Stimulated activated CD8-positive, alpha-beta memory T cell treated with anti-CD3 and anti-CD28 coated beads, Interleukin-7, amount 100 ng/mL, for 48 hours (primary cell): ENCODE data around the gene KDM4C.
"Not testable (repeated sequence)": the region's sequence is repeated elsewhere in the genome, so short reads cannot be mapped to it uniquely, and the experiment has no call there.

Source experiments
- DNase-seq, 2 donors: peaks; one replicate each; pipeline ENCODE4 v3.0.0-alpha.2; 2020; ENCODE audit warnings: low read depth in 1 of 2; ENCODE audit errors: extremely low read depth in 1 of 2

KDM4C gene

DNA sequence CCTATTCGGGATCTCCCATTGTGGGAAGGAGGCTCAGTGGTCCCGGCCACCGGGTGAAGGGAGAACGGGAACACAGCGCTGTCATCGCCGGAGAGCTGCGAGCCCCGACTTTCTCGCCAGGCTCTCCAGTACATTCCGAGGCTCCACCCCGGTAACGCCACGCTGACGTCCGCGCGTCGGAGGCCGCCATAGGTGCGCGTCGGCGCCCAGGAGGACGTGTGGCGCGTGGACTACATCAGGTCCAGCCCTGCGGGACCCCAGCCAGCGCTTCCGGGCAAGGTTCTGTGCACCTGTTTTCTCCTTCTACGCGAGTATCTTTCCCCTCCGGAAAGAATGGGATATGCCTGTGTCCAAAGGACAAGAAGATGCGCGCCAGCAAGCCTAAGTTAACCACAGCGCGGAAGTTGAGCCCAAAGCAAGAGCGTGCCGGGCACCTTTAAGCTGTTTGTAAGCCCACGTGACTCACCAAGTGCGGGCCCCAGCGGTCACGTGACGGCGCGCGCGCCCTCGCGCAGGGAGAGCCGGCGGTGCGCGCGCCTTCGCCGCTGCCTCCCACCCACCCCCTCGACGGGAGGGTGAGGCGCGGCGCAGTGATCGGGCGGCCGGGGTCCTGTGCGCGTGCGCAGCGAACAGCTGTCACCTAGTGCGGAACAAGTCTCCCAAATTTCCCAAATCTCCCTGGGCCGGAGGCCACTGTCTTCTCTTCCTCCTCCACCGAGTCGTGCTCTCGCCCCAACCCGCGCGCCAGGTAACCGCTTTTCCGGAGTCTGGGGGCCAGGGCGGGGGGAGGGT, at the start of gene KDM4C:
KDM4C (plus strand) TSS at position 518 of the 792 bp plus-strand sequence. CDS start 35,016 bp downstream, outside the sequence.
- peak; percentile 79 to 86 for DNase-seq

DNA sequence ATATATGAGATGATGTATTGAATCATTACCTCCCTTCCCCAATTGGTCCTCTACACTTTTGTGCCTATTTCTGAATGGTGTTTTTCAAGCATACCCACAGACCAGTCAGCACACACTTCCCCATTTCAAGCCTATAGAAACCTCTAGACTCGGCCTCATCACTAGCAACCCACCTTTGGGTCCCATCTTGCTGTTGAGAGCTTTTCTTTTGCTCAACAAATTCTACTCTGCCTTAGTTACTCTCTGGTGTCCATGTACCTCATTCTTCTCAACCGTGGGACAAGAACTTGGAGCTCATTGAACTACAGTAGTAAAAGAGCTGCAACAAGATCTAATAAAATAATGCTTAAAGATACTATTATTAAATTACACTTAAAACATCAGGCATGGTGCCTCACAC, 49.0 kb upstream of the KDM4C start:
- no peak for DNase-seq

DNA sequence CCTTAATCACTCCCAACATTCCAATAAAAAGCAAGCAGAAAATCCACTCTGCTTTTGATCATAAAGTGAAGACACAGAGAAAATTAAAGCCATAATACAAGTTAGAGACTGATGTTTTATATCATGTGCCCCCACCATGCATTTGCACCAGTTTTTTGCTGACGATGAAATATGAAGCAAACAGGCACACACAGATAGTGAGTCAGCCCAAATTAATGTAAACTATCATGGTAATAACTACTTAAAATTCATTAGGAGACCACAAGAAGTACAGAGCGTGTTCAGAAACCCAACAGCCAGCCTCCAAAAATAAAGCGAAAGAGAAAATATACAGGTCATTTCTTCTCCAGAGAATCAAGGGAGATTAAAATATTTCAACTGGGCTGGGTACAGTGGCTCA, 46.4 kb upstream of the KDM4C start:
- DNase-seq, result no peak

DNA sequence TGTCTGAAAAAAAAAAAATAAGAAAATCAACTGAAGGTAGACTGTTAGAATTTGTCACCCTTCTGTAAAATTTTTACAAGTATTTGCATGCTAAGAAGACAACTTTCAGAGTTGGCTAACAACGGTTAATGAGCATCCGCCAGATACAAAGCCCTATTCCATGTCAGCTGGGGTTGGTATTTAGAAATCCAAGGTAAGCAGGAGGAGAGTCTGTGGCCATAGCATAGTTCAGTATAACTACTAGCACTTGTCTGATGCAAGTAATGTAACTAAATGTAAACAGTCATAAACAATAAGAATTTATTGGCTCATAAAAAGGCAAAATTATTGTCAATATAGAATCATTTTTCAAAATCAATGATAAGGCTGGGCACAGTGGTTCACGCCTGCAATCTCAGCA, 45.7 kb upstream of the KDM4C start:
- no peak for DNase-seq

DNA sequence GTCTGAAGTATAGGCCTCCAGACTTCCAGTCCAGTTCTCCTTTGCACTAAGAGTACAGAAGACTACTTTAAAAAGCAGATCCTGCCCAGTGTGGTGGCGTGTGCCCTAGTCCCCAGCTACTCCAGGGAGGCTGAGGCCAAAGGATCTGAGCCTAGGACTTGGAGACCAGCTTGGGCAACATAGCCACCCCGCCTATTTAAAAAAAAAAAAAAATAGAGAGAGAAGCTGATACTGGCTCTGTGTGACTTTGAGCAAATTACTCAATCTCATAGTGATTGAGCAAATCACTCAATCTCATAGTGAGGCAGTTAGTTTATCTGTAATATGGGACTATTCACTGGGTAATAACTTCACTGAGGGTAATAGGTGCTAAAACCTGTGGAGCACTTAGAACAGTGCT, 43.6 kb upstream of the KDM4C start:
- no peak for DNase-seq

DNA sequence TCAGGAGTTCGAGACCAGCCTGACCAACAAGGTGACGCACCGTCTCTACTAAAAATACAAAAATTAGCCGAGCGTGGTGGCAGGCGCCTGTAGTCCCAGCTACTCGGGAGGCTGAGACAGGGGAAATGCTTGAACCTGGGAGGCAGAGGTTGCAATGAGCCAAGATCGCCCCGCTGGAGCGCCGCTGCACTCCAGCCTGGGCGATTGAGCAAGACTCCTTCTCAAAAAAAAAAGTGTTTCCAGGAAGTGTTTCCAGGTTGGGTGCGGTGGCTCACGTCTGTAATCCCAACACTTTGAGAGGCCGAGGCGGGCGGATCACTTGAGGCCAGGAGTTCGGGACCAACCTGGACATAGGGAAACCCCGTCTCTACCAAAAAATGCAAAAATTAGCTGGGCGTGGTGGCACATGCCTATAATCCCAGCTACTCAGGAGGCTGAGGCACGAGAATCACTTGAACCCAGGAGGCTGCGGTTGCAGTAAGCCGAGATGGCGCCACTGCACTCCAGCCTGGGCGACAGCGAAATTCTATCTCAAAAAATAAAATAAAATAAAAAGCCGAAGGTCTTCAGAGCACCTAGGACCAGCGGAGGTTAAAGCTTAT, 42.5 kb upstream of the KDM4C start:
- DNase-seq, result not testable (repeated sequence)

DNA sequence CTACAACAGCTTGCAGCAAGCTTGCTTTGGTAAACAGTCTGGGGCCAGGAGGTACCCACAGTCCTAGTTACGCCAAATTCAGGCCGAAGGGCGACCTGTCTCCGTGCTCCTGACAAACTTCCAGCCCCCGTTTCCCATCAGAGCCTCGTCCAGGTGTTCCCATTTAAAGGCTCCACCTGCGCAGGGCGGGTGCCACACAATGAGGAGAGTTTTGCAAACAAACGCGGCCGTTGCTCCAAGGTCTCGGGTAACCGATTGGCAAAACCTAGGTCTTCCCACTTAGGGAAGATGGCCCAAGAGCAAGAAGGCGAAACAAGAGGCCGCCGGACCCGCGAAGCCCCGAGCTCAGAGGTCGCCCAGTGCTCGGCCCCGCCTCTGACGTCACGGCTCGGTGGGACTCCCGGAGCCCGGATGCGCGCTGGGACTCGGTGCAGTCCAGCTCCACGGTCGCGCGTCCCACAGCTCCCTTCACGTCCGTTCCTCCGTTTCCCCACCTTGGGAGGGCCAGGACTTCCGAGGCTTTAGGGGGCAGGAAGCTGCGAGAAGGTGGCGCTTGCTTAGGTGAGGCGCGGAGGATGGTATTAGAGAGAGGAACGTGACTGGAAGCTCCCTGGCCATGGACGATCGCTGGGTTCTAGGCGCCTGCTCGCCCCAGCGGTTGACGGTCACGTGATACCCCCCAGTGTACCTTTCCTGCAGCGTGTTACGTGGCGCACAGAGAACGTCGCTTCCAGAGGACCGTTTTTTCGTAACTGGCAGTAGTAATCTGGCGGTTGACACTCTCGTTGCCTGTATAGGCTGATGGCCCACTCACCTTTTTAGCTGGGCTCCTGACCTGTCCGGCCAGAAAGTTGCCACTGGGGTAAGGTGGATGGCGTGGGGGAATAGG, 41.8 kb upstream of the KDM4C start:
- DNase-seq, result peak; percentile 50 to 72

DNA sequence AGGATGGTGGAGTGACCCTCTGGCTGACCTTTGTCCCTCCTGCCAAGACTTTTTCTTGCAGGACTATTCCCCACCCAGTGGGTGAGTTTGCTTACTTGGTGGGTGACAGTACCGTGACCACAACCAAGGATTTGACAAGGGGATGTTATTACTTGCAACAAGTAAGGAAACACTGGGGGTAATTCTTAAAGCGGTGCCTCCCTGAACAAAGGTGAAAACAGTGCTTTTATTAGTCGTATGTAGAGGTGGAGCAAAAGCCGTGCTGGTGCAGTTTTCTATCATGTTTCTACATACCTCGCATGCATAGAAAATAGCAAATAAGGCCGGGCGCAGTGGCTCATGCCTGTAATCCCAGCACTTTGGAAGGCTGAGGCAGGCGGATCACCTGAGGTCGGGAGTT, 41.0 kb upstream of the KDM4C start:
- no peak for DNase-seq

DNA sequence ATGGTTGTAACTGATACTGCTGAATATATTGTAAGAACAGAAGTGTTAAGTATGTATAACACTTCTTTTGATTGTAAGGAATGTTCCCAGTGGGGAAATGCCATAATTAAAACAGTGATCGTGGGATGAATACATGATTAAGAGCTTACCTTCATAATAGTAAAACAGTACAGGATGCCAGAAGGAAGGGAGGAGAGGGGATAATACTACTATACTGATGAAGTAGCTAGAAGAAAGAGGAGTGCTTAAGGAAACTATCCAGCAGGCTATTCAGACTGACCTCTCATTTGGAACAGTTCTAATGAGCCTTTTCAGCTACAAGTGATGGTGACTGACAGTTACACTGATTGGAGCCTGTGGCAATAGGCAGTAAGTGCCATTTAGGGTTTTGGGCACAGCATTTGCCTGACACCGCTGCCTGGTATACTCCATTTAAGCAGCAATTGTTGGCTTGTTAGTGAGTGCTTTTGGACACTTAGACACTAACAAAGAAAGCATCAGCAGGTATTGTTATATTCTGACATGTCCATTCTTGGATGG, 33.8 kb upstream of the KDM4C start:
- no peak for DNase-seq

DNA sequence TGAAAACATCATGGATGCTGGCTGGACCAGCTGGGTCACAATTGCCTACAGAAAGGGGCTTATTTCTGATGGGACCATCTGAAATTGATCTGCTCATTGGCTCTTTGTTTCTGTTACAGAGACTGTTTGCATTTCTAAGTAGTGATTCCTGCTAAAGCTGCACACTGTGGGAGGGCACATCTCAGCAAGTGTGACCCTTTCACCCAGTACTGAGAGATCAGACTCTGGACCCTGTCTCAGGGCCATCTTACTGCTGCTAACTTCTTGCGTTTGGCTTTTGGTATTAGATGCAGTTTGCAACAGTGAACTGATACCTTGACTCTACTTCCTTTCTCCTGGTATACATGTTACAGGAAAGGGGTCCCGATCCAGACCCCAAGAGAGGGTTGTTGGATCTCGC, 24.5 kb upstream of the KDM4C start:
- DNase-seq, result no peak

DNA sequence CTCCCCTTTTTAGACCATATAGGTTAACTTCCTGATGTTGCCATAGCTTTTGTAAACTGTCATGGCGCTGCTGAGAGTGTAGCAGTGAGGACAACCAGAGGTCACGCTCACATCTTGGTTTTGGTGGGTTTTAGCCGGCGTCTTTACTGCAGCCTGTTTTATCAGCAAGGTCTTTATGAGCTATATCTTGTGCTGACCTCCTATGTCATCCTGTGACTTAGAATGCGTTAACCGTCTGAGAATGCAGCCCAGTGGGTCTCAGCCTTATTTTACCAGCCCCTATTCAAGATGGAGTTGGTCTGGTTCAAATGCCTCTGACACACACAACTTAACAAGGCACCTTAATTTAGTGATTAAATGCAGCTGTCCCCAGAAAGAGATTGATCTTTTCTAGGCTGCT, 23.9 kb upstream of the KDM4C start:
- no peak for DNase-seq

DNA sequence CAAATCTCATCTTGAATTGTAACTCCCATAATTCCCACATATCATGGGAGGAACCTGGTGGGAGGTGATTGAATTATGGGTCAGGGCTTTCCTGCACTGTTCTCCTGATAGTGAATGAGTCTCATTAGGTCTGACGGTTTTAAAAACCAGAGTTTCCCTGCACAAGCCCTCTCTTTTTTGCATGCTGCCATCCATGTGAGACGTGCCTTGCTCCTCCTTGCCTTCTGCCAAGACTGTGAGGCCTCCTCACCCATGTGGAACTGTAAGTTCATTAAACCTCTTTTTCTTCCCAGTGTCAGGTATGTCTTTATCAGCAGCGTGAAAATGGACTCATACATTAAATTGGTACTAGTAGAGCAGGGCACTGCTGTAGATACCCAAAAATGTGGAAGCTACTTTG, 22.4 kb upstream of the KDM4C start:
- no peak for DNase-seq

DNA sequence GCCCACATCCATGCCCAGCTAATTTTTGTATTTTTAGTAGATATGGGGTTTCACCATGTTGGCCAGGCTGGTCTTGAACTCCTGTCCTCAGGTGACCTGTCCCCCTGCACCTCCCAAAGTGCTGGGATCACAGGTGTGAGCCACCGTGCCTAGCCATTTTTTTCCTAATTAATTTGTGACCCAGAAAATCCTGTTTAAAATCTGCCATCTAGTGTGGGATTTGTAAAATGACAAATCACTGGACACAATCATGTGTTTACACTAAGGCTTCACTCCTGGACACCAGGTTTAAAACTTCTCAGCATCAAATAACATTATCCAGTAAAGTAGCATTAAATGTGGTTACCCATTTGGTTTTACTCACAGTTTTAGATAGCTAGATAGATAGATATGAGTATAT, 18.6 kb upstream of the KDM4C start:
- no peak for DNase-seq

DNA sequence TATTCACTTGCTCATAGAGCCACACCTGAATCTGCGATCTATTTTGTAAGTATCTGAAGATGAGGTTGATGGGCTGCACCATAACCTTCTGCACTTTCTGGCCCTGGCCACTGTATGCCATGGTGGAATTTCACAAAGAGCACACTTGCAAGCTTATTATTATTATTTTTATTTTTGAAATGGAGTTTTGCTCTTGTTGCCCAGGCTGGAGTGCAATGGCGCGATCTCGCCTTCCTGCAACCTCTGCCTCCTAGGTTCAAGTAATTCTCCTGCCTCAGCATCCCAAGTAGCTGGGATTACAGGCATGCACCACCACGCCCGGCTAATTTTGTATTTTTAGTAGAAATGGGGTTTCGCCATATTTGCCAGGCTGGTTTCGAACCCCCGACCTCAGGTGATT, 8.9 kb upstream of the KDM4C start:
- DNase-seq, result not testable (repeated sequence)

DNA sequence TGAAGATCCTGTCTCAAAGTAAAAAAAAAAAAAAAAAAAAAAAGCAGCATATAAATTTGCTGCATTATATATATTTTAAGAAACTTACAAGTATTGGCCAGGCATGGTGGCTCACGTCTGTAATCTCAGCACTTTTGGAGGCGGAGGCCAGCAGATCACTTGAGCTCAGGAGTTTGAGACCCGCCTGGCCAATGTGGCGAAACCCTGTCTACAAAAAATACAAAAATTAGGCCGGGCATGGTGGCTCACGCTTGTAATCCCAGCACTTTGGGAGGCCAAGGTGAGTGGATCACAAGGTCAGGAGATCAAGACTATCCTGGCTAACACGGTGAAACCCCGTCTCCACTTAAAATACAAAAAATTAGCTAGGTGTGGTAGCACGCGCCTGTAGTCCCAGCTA, 2.9 kb upstream of the KDM4C start:
- DNase-seq, result not testable (repeated sequence)

DNA sequence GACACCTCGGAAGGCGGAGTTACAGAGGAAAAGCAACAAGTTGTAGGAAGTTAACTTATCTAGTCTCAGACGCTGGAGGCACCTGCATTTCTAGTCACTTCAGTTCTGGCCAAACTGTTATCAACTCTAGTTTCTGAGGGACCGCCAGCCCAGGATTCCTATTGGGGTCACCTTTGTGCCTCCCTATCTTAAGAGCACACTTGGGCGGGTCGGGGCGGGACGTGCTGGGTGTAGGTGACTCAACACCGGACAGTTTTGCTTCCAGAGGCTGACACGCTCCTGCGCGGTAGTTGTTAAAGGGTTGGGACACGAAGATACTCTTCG, 679 bp upstream of the KDM4C start:
- DNase-seq, result peak; percentile 55 to 60

DNA sequence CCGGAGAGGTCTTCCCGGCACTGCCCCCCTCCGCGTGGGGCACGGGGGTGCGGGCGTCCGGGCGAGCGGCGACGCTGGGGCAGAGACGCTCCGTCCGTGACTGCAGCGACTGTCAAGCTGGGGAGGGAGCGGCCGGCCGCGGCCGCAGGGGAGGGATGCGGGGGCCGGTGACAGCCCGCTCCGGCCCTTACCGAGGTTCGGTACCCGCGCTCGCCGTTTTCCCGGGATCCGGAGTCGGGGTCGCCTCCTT, 400 bp downstream of the KDM4C start:
- DNase-seq, result no peak

DNA sequence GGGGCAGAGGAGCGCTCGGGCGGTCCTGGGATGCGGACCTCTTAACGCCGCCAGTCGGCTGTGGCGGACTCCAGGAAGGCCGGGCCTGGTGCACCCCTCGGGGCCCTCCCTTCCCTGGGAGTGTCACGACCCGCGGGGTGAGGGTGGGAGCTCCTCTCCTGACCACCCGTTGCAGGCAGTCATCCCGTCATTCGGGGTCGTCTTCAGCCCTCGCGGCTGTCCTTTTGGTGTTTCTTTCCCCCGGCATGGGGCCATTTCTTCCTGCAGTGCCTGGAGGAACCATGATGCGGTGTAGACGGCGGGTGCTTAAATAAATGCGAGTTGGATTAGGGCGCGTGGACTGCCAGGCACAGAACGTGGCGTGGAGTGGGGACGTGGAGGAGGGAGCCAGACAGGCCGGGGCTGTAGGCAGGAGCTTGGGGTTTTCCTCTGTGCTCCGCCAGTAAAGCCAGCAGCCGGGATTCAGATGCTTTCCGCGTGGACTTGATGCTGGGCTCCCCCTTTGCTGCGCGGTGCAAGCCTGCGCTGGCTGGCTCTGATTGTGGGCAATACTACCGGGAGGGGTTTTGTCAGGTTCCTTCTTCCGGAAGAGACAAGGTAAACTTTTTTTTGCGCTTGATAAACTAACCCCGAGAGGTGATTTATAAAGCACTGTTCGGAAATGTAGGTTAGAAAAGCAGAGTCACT, 868 bp downstream of the KDM4C start:
- peak in 1 of 2 donors; percentile 22 for DNase-seq

DNA sequence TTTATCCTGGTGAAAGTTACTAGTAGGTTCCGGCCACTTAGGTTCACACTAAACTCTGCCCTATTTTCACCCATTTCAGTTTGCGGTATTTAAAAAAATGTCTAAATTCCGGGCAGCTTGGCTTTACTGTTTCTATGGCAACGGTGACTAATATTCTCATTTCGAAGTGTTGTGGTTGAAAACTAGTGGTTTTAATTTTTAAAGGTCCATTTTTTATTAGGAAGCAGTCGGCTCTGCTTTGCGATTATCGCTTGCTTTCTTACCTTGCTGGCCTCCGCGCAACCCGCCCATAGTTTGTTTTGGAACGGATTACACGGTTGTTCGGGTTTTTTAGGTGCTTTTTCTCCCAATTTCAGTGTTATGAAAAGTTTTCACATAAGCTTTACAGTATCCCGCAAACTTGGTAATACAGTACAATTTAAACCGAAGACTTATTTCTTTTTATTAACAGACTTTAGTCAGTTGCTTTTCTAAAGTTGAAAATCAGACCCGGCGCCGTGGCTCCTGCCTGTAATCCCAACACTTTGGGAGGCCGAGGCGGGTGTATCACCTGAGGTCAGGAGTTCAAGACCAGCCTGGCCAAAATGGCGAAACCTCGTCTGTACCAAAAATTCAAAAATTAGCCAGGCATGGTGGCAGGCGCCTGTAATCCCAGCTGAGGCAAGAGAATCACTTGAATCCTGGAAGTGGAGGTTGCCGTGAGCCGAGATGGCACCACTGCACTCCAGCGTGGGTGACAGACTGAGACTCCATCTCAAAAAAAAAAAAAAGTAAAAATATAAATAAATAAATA, 1.6 kb downstream of the KDM4C start:
- no peak for DNase-seq

DNA sequence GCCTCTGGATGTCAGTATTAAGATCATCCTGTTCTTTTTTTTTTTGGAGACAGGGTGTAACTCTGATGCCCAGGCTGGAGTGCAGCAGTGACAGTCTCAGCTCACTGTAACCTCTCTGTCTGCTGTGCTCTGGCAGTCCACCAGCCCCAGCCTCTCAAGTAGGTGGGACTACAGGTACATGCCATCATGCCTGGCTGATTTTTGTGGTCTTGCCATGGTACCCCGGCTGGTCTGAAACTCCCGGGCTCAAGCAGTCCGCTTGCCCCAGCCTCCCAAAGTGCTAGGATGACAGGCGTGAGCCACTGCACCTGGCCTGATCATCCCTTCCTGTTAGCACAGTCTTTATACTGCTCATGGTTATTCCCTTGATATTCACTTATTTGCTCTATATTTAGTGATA, 3.5 kb downstream of the KDM4C start:
- no peak for DNase-seq
